IPS-11a (cell line): ENCODE results near the gene MISP.
"Not testable (repeated sequence)": the region's sequence is repeated elsewhere in the genome, so short reads cannot be mapped to it uniquely, and the experiment has no call there.

Experiments used
- H3K4me3 ChIP-seq: one replicate; pipeline ENCODE4 v1.5.1; 2013; ENCODE audit warnings: low read depth, low read length, control low read depth

Gene MISP

DNA sequence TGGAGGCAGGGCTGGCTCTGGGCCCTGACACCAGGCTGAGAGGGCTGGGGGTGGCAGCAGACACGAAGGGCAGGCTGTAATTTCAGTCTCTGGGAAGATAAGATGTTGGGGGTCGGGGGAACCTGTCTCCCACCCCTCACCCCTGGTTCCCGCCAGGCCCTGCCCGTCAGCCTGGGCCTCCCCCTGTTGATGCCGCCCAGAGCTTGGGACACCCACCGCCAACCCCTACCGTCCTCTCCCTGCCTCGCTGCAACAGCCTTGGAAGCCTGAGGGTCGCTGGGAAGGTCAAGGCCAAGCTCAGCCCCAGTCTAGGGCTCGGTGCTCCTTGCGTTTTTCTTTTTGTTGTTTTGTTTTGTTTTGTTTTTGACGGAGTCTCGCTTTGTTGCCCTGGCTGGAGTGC, 27.7 kb upstream of the MISP start:
- H3K4me3 ChIP-seq = no peak overlapping the region

DNA sequence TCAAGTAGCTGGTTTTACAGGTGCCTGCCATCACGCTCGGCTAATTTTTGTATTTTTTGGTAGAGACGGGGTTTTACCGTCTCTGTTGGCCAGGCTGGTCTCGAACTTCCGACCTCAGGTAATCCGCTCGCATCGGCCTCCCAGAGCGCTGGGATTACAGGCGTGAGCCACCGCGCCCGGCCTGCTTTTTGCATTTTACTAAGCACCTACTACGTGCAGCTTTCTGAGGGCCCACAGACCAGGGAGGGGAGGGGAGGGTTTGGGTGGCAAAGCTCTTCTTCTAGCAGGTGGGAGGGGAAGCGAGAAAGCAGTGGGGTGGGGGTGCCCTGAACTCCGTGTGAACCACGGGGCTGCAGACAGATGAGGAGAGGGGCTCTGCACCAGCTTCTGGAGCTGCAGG, 27.2 kb upstream of the MISP start:
- no peak overlapping the region for H3K4me3 ChIP-seq

DNA sequence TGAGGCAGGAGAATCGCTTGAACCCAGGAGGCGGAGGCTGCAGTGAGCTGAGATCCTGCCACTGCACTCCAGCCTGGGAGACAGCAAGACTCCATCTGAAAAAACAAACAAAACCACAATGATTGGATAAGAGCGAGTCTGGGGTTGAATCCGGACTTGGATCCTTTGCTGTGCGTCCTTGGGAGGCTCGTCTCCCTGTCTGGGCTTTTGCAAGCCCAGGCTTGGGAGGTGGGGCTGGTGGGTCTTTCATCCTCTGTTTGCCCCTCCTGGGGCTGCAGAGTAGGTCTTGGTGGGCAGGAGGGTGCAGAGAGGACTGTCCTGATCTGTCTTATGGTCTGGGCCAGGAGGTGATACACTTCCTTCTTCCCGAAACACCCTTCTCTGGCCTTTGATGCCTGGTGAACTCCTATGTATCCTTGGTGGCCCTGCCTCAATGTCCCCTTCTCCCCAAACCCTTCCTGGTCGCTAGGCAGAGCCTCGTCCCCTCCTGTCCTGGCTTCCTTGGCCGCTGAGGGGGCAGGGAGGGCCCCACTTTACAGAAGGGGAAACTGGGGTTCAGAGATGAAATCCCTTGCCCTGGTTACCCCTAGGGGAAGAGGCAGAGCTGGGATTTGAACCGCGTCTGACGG, 25.3 kb upstream of the MISP start:
- H3K4me3 ChIP-seq = no peak overlapping the region

GRCh38 chr19:726993-727956, 23.6 kb upstream of the MISP start:
- H3K4me3 ChIP-seq = no peak overlapping the region

GRCh38 chr19:728011-728410, 22.9 kb upstream of the MISP start:
- H3K4me3 ChIP-seq = no peak overlapping the region

- H3K4me3 ChIP-seq = not testable (repeated sequence)
These were observed 21.3 kb upstream of the MISP start for GRCh38 chr19:729564-729963.

DNA sequence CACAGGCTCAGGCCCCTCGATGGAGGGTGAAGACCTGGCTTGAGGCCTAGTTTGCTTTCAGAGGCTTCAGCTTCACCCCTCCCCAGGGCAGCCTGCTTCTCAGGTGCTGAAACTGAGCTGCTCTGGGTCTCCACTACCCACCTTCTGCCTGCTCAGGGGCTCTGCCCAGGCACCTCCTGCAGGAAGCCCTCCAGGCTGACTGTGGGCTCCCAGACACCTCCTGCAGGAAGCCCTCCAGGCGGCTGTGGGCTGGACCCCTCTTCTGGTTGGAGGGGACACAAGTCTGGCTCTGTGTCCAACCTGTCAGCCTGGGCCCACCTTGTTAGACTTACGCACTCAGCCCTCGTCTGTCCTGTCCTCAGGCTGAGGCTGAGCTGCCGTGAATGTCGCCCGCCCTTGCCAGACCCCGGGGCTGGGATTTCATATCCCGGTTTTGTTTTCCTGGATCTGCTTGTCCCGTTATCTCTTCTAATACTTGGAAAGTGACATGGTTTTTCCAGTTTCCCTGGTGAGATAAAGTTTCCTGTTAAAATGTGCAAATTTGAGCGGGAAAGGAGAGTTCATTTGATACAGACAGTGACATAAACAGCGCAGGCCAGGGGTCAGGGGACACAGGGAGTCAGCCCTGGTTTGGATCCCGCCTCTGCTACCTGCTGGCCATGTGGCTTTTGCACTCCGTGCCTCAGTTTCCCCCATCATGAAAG, 20.8 kb upstream of the MISP start:
- no peak overlapping the region for H3K4me3 ChIP-seq

DNA sequence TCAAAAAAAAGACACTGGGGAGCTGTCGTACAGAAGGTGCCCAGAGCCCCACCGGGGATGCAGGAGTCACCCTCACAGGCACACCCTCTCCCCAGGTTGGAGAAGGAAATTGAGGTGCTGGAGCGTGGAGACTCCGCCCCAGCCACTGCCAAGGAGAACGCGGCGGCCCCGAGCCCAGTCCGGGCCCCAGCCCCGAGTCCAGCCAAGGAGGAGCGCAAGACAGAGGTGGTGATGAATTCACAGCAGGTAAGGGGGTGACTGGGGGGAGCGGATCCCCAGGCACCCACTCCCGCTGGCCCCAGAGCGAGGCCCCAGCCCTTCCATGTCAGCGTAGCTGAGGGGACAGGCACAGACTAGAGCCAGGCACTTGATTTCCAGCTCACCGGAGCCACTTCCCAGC, 19.9 kb upstream of the MISP start:
- no peak overlapping the region for H3K4me3 ChIP-seq

DNA sequence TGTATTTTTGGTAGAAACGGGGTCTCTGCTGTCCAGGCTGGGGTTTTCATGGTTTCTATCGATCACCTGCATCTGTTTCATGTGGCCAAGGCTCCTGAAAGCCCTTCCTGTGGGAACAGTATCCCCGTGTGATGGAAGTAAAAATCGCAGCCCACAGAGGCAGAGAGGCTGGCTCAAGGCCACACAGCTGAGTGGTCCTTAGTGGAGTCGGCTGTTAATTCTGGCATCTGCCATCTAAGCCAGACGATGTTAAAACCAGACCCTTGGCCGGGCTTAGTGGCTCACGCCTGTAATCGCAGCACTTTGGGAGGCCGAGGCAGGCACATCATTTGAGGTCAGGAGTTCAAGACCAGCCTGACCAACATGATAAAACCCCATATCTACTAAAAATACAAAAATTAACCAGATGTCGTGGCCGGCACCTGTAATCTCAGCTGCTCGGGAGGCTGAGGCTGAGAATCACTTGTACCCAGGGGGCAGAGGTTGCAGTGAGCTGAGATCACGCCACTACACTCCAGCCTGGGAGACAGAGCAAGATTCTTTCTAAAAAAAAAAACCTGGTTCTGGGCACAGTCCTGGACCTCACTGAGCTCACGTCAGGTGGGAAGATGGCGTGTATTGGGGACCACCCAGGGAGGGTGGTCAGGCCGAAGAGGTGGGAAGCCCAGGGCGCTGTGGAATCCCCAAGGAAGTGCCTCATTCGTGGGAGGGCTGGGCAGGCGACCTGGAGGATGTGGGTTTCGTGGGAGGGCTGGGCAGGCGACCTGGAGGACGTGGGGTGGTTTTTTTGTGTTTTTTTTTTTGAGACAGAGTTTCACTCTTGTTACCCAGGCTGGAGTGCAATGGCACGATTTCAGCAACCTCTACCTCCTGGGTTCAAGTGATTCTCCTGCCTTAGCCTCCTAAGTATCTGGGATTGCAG, 18.5 kb upstream of the MISP start:
- no peak overlapping the region for H3K4me3 ChIP-seq

DNA sequence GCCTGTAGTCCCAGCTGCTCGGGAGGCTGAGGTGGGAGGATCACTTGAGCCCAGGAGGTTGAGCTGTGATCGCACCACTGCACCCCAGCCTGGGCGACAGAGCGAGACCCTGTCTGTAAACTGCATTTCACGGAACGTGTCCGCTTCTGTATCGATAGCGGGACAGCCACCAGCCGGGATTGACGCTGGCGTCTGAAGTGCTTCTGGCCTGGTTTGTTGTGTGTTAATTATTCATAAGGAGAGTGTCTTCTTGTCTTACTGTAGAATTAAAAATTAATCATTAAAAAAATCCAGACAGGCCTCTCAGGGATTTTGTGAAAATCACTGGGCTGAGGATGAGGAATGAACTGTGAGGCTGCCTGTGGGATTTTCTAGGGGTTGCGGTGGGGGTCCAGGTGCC, 16.2 kb upstream of the MISP start:
- no peak overlapping the region for H3K4me3 ChIP-seq

GRCh38 chr19:736125-736524, 14.8 kb upstream of the MISP start:
- no peak overlapping the region for H3K4me3 ChIP-seq

GRCh38 chr19:737591-738093, 13.3 kb upstream of the MISP start:
- no peak overlapping the region for H3K4me3 ChIP-seq

- no peak overlapping the region for H3K4me3 ChIP-seq
These were observed 12.3 kb upstream of the MISP start for GRCh38 chr19:738509-739128.

DNA sequence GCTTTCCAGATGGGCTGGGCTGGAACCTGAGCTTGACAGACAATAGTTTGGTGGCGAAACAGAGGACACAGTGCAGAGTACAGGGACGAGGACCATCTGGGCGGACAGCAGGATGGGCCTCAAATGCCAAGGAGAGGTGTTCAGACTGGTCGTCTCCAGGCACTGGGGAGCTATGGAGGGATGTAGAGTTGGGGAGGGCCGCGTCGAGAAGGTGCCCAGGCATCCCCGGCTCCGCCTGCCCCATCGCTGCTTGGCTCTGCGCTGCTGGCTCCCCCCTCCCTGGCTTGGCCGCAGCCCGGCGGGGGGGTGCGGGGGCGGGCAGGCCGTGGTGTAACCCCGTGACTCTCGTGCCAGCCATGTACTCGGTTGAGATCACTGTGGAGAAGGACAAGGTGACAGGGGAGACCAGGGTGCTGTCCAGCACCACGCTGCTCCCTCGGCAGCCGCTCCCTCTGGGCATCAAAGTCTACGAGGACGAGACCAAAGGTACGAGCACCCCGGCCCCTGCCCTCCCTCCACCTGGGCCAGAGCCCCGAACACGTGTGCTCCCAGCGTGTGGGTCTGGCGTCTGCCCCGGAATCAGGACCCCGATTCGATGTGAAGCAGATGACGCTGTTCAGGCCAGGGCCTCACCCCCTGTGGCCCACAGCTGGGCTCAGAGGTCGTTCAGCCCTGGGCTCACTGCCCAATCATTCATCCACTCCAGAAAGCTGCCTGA, 10.8 kb upstream of the MISP start:
- no peak overlapping the region for H3K4me3 ChIP-seq

- H3K4me3 ChIP-seq = not testable (repeated sequence)
These were observed 10.0 kb upstream of the MISP start for GRCh38 chr19:740816-741505.

DNA sequence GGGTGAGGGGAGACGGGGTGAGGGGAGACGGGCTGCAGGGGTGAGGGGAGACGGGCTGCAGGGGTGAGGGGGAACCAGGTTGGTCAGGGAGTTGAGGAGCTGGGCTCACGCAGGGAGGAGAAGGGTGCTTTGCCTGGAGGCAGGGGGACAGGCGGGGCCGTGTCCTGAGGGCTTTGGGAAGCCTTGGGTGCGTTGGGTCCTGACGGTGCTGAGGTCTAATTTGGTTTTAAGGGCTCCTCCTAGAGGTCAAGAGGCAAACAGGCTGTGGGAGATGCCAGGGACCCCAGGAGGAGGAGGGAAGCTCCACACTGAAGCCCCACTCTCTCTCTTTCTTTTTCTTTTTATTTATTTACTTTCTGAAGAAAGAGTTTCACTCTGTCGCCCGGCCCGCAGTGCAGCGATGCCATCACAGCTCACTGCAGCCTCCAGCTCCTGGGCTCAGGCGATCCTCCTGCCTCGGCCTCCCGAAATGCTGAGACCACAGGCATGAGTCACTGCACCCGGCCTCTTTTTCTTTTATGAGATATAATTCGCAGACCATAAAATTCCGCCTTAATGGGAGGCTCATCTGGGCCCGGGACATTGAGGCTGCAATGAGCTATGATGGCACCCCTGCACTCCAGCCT, 9.3 kb upstream of the MISP start:
- H3K4me3 ChIP-seq = no peak overlapping the region

GRCh38 chr19:742540-743075, 8.3 kb upstream of the MISP start:
- H3K4me3 ChIP-seq = no peak overlapping the region

DNA sequence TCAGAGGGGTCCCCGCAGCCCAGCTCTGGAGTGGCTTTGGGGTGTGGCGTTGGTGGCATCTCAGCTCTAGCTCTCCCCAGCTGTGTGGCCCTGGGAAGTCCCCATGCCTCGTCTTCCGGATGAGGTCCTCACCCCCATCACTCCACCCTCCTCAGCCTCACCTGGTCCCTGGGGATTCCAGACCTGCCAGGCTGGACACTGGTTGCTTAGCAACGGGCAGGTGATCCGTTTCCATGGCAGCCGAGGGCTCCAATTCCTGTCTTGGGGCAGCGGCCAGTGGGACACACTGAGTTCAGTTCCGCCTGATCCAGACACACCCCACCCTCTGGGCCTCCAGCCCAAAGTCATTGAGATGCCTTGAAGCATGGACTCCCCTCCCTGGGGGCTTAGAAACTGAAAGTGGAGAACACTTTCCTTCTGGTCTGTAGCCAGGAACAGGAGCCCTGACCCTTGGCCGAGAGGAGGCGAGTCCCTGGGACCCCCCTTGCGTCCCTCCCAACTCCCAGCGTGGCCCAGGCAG, 7.7 kb upstream of the MISP start:
- H3K4me3 ChIP-seq = no peak overlapping the region
